GM19468 (cell line): ENCODE results near the gene TOGARAM2.

ENCODE experiments used
- ATAC-seq: cut with Tn5 transposase; IDR thresholded peaks from one replicate; pipeline ENCODE4 v1.9.1; 2021; ENCODE audit warnings: mild to moderate bottlenecking, moderate library complexity, moderate number of reproducible peaks; ENCODE audit not compliant: unreplicated experiment; ENCODE audit errors: extremely low read depth

TOGARAM2 gene

DNA sequence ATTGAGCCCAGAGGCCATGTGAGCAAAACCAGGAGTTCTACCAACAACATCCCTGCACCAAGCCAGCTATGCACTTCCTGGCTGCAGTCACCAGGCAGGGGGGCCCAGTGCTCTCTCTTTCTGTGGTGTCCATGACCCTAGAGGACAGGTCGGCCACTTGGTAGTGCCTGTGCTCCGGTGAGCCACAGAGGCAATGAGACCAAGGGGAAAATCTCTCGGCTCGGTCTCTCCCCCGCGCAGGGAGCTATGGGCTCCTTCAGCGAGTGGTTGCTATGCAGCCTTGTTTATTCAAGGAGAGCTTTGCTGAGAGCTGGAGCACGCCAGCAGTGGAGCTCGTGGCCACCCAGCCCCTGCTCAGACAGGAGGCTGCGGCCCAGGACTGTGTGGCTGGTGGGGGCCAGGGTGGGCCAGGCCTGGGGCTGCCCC, at the start of gene TOGARAM2:
TOGARAM2 (plus strand) TSS at position 283 of the 426 bp plus-strand sequence. CDS start 13,537 bp downstream, outside the sequence.
- ATAC-seq, result no peak

DNA sequence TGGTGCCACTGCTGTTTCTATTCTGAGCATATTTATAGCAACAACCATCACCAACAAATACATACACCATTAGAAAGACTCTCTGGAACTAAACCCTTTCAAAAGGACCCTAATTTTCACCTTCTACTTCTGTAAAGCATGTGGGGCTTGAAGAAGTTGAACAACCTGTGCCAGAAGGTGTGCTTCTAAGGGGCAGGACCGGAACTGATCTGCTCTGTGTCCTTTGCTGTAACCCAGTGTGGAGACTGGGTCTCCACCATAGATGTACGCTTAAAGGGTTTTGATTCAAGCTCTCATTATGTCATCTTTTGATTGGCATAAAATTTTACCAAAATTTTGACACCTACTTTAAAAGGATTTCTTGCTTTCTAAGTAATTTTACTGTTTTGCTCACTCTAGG, 46.3 kb upstream of the TOGARAM2 start:
- no peak for ATAC-seq

DNA sequence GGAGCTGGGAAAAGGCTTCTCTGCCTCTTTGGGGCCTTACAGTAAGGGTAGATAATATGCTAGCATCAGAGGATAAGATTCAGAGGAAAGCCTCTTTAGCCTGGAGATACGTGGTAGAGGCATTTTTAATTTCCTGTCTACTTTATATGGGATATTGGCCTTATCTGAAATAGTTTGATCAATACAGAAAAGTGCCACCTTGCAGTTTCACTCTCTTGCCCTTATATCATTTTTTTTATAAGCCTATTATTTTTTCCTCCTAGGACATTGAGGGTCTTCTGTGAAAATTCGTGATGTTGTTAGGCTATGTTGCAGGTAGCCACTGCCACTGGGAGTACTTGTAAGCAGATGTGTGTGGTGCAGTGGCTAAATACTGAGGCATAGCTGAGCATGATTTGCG, 40.1 kb upstream of the TOGARAM2 start:
- ATAC-seq, result no peak

DNA sequence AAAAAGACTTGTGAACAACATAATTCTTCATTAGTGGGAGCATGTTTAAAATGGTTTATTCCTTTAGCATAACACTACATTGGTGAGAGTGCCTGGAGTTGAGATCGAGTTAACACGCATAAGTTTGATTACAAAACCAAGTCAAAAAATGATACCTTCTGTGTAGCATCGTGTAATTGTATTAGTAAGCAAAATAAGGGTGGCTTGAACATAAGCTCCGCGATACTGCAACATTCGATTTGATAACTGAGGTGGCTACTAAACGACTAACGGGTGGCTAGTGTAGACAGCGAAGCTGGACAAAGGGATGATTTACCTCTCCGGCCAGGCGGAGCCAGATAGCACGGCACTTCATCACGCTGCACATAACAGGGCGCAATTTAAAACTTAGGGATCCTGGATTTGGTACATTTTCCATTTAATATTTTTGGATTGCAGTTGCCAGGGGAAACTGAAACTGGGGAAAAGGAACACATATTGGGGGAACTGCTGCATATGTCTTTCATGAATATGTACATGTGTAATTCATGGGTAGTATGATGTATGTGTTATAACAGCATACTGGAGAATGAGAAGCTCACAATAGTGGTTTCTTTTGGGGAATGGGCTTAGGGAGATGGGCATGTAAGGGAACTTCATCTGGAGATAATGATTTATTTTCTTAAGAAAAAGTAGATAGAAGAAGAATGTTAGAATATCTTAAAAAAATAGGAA, 36.4 kb upstream of the TOGARAM2 start:
- no peak for ATAC-seq

DNA sequence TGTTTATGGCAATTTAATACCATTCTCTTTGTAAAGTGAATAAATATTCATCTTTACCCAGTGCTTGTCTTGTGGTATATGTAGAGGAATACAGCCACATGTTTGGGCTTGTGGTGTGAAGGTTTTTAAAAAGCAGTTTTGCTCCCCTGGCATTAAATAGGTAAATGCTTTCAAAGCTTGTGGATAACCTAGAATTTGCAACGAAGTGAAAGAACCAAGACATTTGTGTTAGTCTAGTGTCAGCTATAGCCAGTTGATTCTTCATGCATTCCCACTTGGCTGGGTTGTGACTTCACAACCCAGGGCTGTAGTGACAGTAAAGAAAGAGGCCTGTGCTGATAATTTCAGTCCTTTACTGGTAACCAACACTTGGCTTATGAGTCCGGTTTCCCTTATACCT, 32.9 kb upstream of the TOGARAM2 start:
- no peak for ATAC-seq

DNA sequence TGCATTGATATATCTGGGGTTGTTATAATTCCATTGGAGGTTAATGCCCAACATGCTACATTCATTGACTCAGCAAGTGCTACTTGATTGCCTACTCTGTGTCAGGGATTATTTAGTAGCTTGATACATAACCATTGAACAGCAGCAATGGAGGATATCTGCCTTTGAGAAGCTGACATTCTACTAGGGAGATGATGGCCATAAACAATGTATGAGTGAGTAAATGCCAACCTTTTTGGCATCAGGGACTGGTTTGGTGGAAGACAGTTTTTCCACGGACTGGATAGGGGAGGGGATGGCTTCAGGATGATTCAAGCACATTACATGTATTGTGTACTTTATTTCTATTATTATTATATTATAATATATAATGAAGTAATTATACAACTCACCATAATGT, 31.9 kb upstream of the TOGARAM2 start:
- no peak for ATAC-seq

DNA sequence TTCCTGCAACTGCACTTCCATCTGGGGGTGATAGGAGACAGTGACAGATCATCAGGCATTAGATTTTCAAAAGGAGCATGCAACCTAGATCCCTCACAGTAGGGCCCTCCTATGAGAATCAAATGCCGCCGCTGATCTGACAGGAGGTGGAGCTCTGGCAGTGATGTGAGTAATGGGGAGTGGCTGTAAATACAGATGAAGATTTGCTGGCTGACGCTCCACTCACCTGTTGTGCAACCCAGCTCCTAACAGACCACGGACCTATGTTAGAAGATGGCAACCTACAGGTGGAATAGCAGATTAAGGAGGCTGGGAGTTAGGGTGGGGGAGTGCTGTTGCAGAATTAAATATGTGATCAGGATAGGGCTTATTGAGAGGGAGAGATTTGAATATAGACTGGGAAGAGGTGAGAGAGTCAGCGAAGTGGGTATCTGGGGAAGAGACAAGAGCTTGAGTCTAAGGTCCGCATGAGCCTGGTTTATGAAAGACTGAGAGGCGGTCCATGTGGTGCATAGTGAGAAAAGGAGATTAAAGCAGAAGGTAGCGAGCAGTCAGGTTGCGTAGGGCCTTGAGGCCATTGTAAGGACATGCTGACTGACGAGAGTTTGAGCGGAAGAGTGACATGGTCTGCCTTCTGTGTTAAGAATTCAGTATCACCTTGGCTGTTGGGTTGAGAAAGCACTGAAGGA, 31.3 kb upstream of the TOGARAM2 start:
- ATAC-seq, result no peak

DNA sequence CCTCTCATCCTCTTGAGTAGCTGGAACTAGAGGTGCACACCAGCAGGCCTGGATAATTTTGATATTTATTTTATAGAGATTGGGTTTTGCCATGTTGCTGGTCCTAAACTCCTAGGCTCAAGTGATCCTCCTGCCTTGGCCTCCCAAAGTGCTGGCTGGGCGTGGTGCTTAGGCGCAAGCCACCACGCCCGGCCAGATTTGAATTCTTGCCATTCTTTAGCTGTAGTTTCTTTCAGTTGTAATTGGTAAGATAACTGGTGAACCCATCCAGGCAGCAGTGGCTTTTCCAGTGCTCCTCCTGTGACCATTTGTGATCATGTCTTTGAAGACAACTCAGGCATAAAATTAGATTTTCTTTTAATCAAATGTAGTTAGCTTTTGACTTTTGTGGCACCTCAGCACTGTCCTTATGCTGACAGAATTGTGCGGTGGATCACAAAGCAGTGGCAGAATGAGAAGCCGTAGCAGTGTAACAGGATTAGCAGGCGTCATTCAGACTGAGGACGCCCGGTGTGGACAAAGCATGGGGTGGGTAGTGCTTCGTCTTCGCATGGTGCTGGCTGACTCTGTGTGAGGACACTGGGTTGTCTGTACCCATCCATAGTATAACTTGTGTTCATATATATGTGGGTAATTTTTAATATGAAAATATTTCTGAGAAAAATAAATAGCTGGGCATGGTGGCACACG, 30.0 kb upstream of the TOGARAM2 start:
- no peak for ATAC-seq

DNA sequence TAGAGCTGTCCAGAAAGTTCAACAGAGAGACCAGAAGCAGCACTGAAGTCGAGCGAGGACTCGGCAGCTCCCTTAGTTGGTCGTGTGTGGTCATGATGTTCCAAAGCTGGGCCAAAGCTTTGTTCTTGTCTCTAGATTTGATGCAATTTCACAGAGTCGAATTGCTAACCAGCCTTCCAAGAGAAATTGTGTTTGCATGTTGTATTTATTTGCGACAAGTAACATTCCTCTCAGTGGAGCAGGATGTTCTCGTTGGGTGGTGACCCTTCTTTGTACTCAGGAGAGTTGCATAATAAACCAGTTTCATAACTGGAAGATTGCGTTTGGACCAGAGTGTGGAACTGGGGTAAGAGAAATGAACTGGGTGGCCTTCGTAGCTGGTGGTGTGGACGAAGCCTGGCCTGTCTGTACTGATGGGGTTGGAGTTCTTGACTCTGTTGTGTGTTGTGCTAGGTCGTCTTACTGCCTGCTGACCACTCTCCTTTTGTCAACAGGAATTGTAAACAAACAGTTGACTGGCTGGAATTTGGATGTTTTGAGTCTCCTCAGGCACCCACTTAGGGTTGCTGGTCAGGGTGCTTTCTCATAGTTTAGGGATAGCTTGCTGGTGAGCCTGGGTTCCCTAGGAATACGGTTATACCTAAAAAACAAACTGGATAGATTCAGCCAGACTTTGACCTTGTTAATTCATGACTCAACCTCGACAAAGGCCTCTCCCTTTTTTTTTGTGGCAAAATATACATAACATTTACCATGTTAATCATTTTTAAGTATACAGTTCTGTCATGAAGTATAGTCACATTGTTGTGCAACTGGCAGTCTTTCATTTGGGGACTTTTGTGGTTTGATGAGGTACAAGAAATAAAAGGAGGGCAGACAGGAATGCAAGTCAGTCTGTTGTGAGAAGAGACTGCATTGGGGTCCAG, 28.9 kb upstream of the TOGARAM2 start:
- no peak for ATAC-seq

DNA sequence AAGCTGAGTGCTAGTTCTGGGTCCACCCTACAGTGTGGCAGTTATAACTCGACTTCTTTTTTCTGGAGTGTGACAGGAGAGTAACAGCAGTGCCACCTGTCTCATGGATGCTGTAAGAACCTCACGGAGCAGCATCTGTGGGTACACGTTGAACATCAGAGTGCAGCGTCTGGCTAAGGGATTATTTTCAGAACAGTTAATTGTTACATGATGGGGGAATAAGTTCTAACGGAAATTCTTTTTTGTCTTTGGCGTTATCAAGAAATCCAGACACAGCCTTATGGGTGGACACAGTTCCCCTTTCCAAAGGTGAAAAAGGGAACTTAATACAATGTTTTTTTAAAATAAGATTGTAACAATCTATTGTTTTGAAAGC, 28.3 kb upstream of the TOGARAM2 start:
- no peak for ATAC-seq

DNA sequence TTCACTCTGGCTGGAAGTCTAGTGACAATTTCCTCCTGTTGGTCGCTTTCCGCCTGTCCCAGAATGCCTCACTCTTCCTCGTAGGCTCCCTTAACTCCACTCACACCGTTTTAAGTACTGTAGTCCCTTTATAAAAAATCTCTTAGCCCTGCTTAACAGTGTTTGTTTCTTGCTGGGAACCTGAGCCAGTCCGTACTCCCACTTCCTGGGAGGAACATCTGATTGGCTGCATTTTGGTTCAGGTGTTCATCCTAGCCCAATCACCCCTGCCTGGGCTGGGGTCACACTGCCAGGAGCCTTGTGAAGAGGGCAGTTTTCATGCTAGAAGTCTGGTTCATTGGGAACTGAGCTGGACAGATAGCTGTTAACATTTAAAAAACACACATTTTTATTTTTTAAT, 25.6 kb upstream of the TOGARAM2 start:
- ATAC-seq, result no peak

DNA sequence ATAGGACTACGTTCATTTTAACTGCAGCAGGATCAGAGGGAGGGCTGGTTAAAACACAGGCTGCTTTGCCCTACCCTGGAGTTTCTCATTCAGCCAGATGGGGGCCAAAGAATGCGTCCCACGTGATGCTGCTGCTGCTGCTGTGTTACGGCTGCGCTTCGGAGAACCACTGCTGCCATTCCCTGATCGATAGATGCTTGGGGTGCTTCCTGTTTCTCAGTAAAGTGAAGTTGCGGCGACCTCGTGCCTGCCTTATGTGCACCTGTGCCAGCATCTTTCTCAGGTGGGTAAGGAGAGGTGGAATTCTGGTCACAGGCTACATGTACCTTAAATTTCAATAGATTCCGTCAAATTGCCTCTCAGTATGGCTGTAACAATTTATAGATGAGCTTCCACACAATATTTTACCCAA, 24.7 kb upstream of the TOGARAM2 start:
- no peak for ATAC-seq

DNA sequence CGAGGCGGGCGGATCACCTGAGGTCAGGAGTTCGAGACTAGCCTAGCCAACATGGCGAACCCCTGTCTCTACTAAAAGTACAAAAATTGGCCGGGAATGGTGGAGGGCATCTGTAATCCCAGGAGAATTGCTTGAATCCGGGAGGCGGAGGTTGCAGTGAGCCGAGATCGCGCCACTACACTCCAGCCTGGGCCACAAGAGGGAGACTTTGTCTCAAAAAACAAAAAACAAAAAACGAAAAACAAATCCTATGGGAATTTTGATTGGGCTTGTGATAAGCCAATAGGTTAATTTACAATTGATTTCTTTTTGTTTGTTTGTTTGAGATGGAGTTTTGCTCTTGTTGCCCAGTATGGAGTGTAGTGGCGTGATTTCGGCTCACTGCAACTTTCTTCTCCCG, 24.2 kb upstream of the TOGARAM2 start:
- no peak for ATAC-seq

DNA sequence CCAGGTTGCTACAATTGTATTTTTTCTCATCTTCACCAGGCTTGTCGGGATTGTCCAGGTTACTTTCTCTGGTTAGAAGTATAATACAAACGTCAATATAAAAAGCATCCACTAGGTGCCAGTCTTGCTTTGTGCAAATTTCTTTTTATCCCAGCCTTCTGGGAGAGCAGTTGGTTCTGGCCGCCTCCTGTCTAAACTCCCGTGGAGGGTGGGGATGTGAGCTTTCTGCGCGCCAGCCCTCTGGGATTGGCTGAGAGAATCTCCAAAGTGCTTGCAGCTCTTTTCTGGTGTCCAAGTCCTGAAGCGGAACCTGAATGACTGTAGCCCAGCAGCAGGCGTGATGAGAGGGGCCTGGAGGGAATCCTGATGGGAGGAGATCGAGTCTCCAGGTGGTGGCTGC, 22.4 kb upstream of the TOGARAM2 start:
- no peak for ATAC-seq

DNA sequence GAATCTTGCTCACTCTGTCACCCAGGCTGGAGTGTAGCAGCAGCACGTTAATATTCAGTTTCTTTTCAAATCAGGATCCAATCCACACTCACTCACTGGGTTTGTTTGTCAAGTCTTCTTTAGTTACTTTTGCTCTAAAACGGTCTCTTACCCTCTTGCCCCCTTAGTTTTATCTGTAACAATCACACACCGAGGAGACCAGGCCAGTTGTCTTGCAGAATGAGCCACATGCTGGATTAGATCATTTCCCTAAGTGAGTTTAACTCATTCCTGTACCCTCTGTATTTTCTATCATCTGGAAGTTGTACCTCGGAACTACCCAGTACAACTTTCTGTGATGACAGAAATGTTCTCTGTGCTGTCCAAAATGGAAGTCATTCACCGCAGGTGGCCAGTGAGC, 20.7 kb upstream of the TOGARAM2 start:
- no peak for ATAC-seq

DNA sequence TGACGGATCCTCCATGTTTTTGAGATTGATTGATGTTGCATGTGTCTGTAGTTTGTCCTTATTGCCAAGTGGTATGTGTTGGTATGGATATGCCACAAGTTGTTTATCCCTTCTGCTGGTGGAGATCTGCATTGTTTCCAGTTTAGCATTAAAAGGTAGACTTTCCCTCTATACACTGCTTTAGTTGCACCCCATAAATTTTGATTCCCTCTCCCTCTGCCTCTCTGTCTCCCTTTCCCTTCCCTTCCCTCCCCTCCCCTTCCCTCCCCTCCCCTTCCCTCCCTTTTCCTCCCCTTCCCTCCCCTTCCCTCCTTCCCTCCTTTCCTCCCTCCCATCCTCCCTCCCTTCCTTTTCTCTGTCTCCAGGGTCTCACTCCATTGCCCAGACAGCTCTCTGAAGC, 18.6 kb upstream of the TOGARAM2 start:
- ATAC-seq, result no peak

DNA sequence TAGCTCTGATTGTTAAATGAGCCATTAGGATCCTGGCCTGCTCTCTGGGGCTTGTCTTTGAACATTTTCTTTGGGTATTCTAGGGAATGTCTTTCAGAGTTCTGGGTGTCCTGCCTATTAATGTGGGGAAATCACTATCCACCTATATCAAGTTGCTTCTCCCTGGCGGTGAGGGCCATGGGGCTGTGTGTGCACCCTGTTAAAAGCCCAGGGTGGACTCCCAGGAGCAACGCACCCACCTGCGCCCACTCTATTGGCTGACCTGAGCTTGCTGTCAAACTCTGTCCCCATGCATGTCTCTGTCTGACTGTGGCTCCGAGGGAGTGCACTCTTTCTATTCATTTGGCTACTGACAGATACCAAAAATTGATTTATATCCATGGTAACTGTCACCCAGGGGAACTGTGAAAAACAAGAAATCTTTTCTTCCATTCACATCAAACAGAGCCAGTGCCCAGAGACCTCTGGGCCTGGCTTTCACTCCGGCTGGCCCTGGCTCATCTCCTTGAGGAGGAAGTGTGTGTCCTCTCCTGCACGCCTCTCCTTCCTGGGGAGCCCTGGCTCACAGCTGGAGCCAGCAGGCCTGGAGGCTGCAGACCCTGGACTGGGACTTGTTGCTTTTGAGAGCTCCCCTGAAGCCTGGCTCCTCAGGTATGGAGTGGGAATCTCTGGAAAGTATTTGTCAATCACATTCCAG, 10.5 kb upstream of the TOGARAM2 start:
- no peak for ATAC-seq

DNA sequence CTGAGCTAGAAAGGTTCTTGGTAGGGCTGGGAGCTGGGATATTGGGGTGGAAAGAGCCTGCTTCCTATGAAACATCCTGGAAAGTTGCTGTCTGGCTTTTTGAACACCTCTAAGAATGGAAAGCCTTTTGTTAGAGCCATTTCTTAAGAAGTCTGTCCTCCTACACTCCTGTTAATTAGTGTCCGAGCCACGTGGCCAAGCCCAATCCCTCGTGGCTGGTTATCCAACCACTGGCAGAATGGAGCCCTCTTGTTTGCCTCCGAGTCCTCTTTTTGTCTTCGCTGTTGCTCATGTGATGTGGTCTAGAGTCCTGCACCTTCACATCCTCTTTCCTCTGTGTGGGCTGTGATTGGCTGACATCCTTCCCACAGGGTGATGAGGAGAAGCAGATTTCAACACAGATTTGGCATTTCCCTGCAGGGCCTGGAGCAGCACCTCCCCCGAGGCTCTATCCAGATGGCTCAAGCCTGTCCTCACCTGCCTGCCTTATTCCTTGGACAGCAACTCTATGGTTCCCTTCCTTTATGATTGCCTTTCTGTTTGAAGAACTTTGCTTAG, 8.2 kb upstream of the TOGARAM2 start:
- ATAC-seq, result no peak

DNA sequence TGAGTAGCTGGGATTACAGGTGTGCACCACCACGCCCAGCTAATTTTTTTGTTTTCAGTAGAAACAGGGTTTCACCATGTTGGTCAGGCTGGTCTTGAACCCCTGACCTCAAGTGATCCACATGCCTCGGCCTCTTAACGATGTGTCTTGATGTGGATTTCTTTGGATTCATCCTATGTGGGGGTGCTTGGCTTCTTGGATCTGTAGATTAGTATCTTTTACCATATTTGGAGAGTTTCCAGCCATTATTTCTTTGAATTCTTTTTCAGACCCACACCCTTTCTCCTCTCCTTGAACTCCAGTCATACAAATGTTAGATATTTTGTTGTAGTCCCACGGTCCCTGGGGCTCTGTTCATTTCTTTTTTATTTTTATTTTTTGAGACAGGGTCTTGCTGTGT, 6.8 kb upstream of the TOGARAM2 start:
- no peak for ATAC-seq
